Stimulated activated CD8-positive, alpha-beta memory T cell treated with anti-CD3 and anti-CD28 coated beads, Interleukin-7, amount 100 ng/mL, for 1 hour (primary cell): ENCODE data around the gene NOP9.
"Not testable (repeated sequence)": the region's sequence is repeated elsewhere in the genome, so short reads cannot be mapped to it uniquely, and the experiment has no call there.

Source experiments
- DNase-seq, 2 donors: peaks; one replicate each; pipeline ENCODE4 v3.0.0-alpha.2; 2020; ENCODE audit warnings: low read depth in 2 of 2

Gene NOP9

GRCh38 chr14:24348186-24348585 lies 48.5 kb downstream of the NOP9 start:
- DNase-seq: no peak

GRCh38 chr14:24349742-24350141 lies 50.1 kb downstream of the NOP9 start:
- no peak for DNase-seq

- DNase-seq: no peak
Observed at GRCh38 chr14:24351517-24351916, 51.9 kb downstream of the NOP9 start.

- no peak for DNase-seq
Observed at GRCh38 chr14:24353559-24354481, 54.2 kb downstream of the NOP9 start.

GRCh38 chr14:24354482-24354825 lies 54.8 kb downstream of the NOP9 start:
- DNase-seq: not testable (repeated sequence)

- DNase-seq: no peak
Observed at GRCh38 chr14:24355009-24355408, 55.4 kb downstream of the NOP9 start.

GRCh38 chr14:24356208-24356607 lies 56.6 kb downstream of the NOP9 start:
- no peak for DNase-seq
